H1 (cell line): Measurements from ENCODE around the gene ARFGAP3. TPM values are rescaled to one million over a fixed set of nuclear protein-coding genes. Genes with fewer than 3 reads are reported as not detected.

ENCODE experiments used
- ATF2 ChIP-seq: IDR thresholded peaks from 2 replicates; pipeline ENCODE4 v1.6.1; 2012; ENCODE audit warnings: low read length, inconsistent platforms
- CHD7 ChIP-seq: fragments of 300-600 bp; sonication (generic); IDR thresholded peaks from 2 replicates; pipeline ENCODE4 v1.7.1; 2012; ENCODE audit warnings: low read length, moderate library complexity, mild to moderate bottlenecking, inconsistent platforms; ENCODE audit not compliant: insufficient replicate concordance
- CTCF ChIP-seq, 3 experiments: IDR thresholded peaks; 1 replicate in 2 of 3; 2 replicates in 1 of 3; pipeline versions ENCODE4 v1.5.1 to v1.6.1; 2011; ENCODE audit warnings: low read length in 3 of 3, mild to moderate bottlenecking in 3 of 3, inconsistent platforms in 2 of 3, low read depth in 1 of 3, moderate library complexity in 1 of 3; ENCODE audit not compliant: insufficient read depth in 1 of 3; ENCODE audit errors: control extremely low read depth in 1 of 3
- EZH2 ChIP-seq: fragments of 200-600 bp; sonication (generic); IDR thresholded peaks from 2 replicates; pipeline ENCODE4 v1.7.1; 2012; ENCODE audit warnings: low read depth, mild to moderate bottlenecking, moderate library complexity, low read length, inconsistent platforms; ENCODE audit not compliant: severe bottlenecking
- RFX5 ChIP-seq: IDR thresholded peaks from 2 replicates; pipeline ENCODE4 v1.6.1; 2011; ENCODE audit warnings: low read depth, low read length, improper control_type of control experiment, borderline replicate concordance
- SIX5 ChIP-seq: IDR thresholded peaks from 2 replicates; pipeline ENCODE4 v1.6.1; 2011; ENCODE audit warnings: mild to moderate bottlenecking, low read depth, low read length
- TAF1 ChIP-seq: IDR thresholded peaks from 2 replicates; pipeline ENCODE4 v1.6.1; 2011; ENCODE audit warnings: mild to moderate bottlenecking, low read depth, low read length
- polyA plus RNA-seq, 7 experiments: library from polyadenylated mRNA; depleted of rRNA in 3 of 7; stranded (reverse) in 5 of 7; unstranded in 2 of 7; fragments of >200 nt in 5 of 7; fragments of 200-250 nt in 2 of 7; gene quantifications; 1 replicate in 5 of 7; 2 replicates in 1 of 7; 4 replicates in 1 of 7; pipeline versions ENCODE4 v1.2.1 to v1.2.3, GENCODE V29; 2011 to 2013; ENCODE audit warnings: missing spikeins in 2 of 7, mixed read lengths in 2 of 7
- total RNA-seq: library from RNA; stranded (reverse); fragmentation: NEBNext Ultra II Directional; extraction: Animal tissue kit (Norgen Biotek cat#: 25700); gene quantifications from 2 replicates; pipeline ENCODE4 v1.2.1, GENCODE V29; 2021

The ARFGAP3 gene
- total and polyA plus RNA-seq, 2 of the 8 experiments (the other 6 are each of a cell fraction or from before 2014, with no cell fraction given): 9.7 to 16.0 TPM

- TF ChIP-seq CHD7 (no peak), SIX5 (no peak), TAF1 (no peak), EZH2 (no peak), ATF2 (no peak), RFX5 (no peak), CTCF (IDR thresholded peaks at IDR 0.05; ENCODE audit: control extremely low read depth in 1 of 3, insufficient read depth in 1 of 3, low read depth in 1 of 3, low read length in 3 of 3) (no peak)
Measured at GRCh38 chr22:42830161-42830560, 26.9 kb downstream of the ARFGAP3 start (continued).
